ENCODE measurements around the gene IGLON5. TPM values are rescaled to one million over a fixed set of nuclear protein-coding genes. Genes with fewer than 3 reads are reported as not detected.

Gene IGLON5
- polyA plus RNA-seq, 3 donors, result 0.05 TPM; not detected in 2

DNA sequence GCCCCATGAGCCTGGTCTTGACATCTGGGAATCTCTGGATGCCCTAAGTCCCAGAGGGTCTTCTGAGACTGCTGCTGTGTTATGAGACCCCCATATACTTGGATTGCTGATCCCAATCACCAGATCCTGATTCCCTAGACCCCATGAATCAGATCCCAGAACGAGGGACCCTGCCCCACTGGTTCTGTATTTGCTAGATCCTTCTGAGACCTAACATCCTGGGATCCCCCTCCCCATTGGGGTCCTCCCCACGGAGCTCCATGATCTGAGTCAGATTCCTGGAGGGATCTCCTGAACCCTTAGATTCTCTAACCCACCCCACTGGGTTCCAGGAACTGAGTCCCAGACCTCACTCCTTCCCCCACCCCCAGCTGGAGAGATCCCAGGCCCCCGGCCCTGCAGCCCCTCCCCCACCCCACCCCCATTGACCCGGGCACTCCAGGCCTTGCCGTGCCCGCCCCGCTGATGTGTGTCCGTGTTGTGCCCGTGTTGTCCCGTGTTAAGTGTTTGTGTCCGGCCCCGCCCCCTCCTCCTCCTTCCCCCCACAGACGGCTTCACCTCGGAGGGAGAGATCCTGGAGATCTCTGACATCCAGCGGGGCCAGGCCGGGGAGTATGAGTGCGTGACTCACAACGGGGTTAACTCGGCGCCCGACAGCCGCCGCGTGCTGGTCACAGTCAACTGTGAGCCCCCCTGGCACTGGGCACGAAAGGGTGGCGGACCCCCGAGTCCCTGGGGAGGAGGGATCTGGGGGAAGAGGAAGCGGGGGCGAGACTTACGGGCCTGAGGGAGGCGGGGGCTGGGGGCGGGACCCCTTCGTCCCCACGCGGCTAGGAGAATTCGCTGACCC, 15.0 kb downstream of the IGLON5 start:
- peaks cover 0 to 4% of the 10 kb centered on the region in 2 donors for H3K9me3 ChIP-seq (replicated peaks in 1 of 2; ENCODE audit: control insufficient read depth in 1 of 2, insufficient read depth in 1 of 2, low read length in 2 of 2)
- H3K36me3 ChIP-seq (replicated peaks in 1 of 2; ENCODE audit: control insufficient read depth in 1 of 2, insufficient read depth in 2 of 2, low read length in 2 of 2), result no peaks in the 10 kb centered on the region
- peak overlapping the region; percentile 72 for H3K4me2 ChIP-seq (replicated peaks; ENCODE audit: extremely low read depth, low read length, poor library complexity, severe bottlenecking)
- Mint-ChIP-seq H3K4me3 (peak overlapping the region in 1 of 2 donors; percentile 96), H3K4me1 (peaks cover 28% of the 10 kb centered on the region), H3K9me3 (peaks cover 0 to 22% (median 6%) of the 10 kb centered on the region in 7 donors), H3K27ac (peak overlapping the region in 3 of 7 donors; percentile 35 to 68 (median 65)), H3K36me3 (peaks cover 2% of the 10 kb centered on the region in 2 donors), H3K27me3 (ENCODE audit: low read depth in 3 of 3) (peaks cover 45 to 63% (median 50%) of the 10 kb centered on the region in 3 donors)
- peak overlapping the region; percentile 73 for H2AFZ ChIP-seq (ENCODE audit: insufficient read depth, low read depth, low read length, poor library complexity, severe bottlenecking)
- WGBS (ENCODE audit: insufficient coverage), result 15% methylated on average over 23 of the region's 36 CpGs
- H3K4me3 ChIP-seq (replicated peaks in 1 of 3; ENCODE audit: low read depth in 2 of 3, low read length in 3 of 3), result no peak overlapping the region
- TF ChIP-seq, protein P1, sequence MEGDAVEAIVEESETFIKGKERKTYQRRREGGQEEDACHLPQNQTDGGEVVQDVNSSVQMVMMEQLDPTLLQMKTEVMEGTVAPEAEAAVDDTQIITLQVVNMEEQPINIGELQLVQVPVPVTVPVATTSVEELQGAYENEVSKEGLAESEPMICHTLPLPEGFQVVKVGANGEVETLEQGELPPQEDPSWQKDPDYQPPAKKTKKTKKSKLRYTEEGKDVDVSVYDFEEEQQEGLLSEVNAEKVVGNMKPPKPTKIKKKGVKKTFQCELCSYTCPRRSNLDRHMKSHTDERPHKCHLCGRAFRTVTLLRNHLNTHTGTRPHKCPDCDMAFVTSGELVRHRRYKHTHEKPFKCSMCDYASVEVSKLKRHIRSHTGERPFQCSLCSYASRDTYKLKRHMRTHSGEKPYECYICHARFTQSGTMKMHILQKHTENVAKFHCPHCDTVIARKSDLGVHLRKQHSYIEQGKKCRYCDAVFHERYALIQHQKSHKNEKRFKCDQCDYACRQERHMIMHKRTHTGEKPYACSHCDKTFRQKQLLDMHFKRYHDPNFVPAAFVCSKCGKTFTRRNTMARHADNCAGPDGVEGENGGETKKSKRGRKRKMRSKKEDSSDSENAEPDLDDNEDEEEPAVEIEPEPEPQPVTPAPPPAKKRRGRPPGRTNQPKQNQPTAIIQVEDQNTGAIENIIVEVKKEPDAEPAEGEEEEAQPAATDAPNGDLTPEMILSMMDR (IDR thresholded peaks at IDR 0.05), result no peak
- DNase-seq, result no peak
- no peak overlapping the region for H3K27ac ChIP-seq (ENCODE audit: low read depth in 1 of 2, low read length in 2 of 2)
- H3K27me3 ChIP-seq (ENCODE audit: control insufficient read depth in 2 of 2, insufficient read depth in 2 of 2, low read length in 2 of 2), result peaks cover 12 to 42% of the 10 kb centered on the region in 2 donors
- no peak overlapping the region for H3K9ac ChIP-seq (ENCODE audit: insufficient read depth, low read length, poor library complexity, severe bottlenecking)
- no peaks in the 10 kb centered on the region for H3K79me2 ChIP-seq (ENCODE audit: insufficient read depth, low read length)
- intact Hi-C loops (cut with micrococcal nuclease), result loop anchor here in 1 of 2 donors (5.0 kb wide), 1 partner anchor 41 kb away; the partner anchor contains the start of genes CLDND2 and ETFB
- no peaks in the 10 kb centered on the region for H4K20me1 ChIP-seq (ENCODE audit: insufficient read depth, low read length)
- peaks cover 13 to 28% of the 10 kb centered on the region in 2 donors for H3K4me1 ChIP-seq (ENCODE audit: control insufficient read depth in 1 of 2, insufficient read depth in 2 of 2, low read length in 2 of 2)

GRCh38 chr19:51327066-51328001, 15.9 kb downstream of the IGLON5 start:
- DNase-seq, result peak; percentile 71 to 77 (median 72)
- peak overlapping the region in 5 of 7 donors; percentile 37 to 76 (median 46) for H3K27ac Mint-ChIP-seq
- Histone ChIP-seq H3K36me3 (replicated peaks in 1 of 2; ENCODE audit: control insufficient read depth in 1 of 2, insufficient read depth in 2 of 2, low read length in 2 of 2) (no peaks in the 10 kb centered on the region), H3K27ac (ENCODE audit: low read depth in 1 of 2, low read length in 2 of 2) (no peak overlapping the region), H3K9me3 (replicated peaks in 1 of 2; ENCODE audit: control insufficient read depth in 1 of 2, insufficient read depth in 1 of 2, low read length in 2 of 2) (peaks cover 0 to 4% of the 10 kb centered on the region in 2 donors), H3K27me3 (ENCODE audit: control insufficient read depth in 2 of 2, insufficient read depth in 2 of 2, low read length in 2 of 2) (peaks cover 12 to 42% of the 10 kb centered on the region in 2 donors), H4K20me1 (ENCODE audit: insufficient read depth, low read length) (no peaks in the 10 kb centered on the region), H3K4me2 (replicated peaks; ENCODE audit: extremely low read depth, low read length, poor library complexity, severe bottlenecking) (peak overlapping the region; percentile 72), H2AFZ (ENCODE audit: insufficient read depth, low read depth, low read length, poor library complexity, severe bottlenecking) (peak overlapping the region; percentile 73), H3K4me3 (replicated peaks in 1 of 3; ENCODE audit: low read depth in 2 of 3, low read length in 3 of 3) (peak overlapping the region in 2 of 3 experiments; percentile 3 to 65), H3K4me1 (ENCODE audit: control insufficient read depth in 1 of 2, insufficient read depth in 2 of 2, low read length in 2 of 2) (peaks cover 13 to 28% of the 10 kb centered on the region in 2 donors), H3K9ac (ENCODE audit: insufficient read depth, low read length, poor library complexity, severe bottlenecking) (peak overlapping the region; percentile 36), H3K79me2 (ENCODE audit: insufficient read depth, low read length) (no peaks in the 10 kb centered on the region)
- TF ChIP-seq, protein P1 (IDR thresholded peaks at IDR 0.05), result peak; percentile 24
- H3K9me3 Mint-ChIP-seq, result peaks cover 0 to 22% (median 9%) of the 10 kb centered on the region in 7 donors
- WGBS (ENCODE audit: insufficient coverage), result 4% methylated on average over 75 of the region's 75 CpGs
- peaks cover 43 to 63% (median 50%) of the 10 kb centered on the region in 3 donors for H3K27me3 Mint-ChIP-seq (ENCODE audit: low read depth in 3 of 3)
- H3K36me3 Mint-ChIP-seq, result peaks cover 2% of the 10 kb centered on the region in 2 donors
- peak overlapping the region; percentile 60 to 96 for H3K4me3 Mint-ChIP-seq
- intact Hi-C loops (cut with micrococcal nuclease), result loop anchor here in 1 of 2 donors (5.0 kb wide), 1 partner anchor 40 kb away; the partner anchor contains the start of genes CLDND2 and ETFB
- peaks cover 28% of the 10 kb centered on the region for H3K4me1 Mint-ChIP-seq
